ENCODE measurements around the gene HCRTR2.

DNA sequence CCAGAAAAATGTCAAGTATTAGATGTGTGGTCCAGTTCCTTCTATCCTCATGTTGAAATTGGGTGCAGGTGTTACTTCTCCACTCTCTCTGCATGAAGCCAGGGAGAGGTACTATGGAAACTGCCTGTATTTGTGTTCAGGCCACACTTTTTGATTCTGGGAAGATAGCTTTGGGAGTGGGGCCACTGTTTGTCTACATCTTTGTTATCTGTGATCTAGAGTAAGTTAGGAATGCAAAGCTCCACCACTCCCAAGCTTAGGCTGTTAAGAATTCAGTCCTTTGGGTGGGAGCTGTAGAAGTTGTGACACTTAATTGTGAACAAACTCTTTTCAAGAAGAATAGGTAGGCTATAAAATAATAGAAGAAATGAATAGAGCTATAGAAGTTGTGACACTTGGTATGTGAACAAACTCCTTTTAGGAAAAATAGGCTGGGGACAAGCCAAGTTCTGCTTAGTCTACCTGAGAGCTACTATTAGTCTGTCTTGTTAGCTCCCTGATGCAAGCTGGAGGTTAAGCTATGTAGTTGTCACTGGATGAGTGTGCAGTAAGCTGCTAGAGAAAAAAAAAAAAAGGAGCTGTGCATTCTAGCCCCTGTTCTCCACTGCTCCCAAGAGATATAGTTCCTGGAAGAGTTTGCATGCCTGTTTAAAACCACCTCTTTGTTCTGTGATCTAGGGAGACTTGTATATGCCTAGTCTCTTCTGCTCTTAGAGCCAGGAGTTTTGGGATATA lies 145.8 kb downstream of the HCRTR2 start:
- TF ChIP-seq, protein P1, sequence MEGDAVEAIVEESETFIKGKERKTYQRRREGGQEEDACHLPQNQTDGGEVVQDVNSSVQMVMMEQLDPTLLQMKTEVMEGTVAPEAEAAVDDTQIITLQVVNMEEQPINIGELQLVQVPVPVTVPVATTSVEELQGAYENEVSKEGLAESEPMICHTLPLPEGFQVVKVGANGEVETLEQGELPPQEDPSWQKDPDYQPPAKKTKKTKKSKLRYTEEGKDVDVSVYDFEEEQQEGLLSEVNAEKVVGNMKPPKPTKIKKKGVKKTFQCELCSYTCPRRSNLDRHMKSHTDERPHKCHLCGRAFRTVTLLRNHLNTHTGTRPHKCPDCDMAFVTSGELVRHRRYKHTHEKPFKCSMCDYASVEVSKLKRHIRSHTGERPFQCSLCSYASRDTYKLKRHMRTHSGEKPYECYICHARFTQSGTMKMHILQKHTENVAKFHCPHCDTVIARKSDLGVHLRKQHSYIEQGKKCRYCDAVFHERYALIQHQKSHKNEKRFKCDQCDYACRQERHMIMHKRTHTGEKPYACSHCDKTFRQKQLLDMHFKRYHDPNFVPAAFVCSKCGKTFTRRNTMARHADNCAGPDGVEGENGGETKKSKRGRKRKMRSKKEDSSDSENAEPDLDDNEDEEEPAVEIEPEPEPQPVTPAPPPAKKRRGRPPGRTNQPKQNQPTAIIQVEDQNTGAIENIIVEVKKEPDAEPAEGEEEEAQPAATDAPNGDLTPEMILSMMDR (conservative IDR thresholded peaks at IDR 0.05; ENCODE audit: low read depth, low read length), result no peak
- TF ChIP-seq EZH2 (IDR thresholded peaks at IDR 0.05; ENCODE audit: low read length, unreplicated experiment), result no peak
